GM21576 (cell line): ENCODE results near the gene LUM.
"Not testable (repeated sequence)": the region's sequence is repeated elsewhere in the genome, so short reads cannot be mapped to it uniquely, and the experiment has no call there.

ENCODE experiments used
- ATAC-seq: cut with Tn5 transposase; IDR thresholded peaks from one replicate; pipeline ENCODE4 v1.9.1; 2021; ENCODE audit warnings: mild to moderate bottlenecking, moderate library complexity; ENCODE audit not compliant: unreplicated experiment

The LUM gene

GRCh38 chr12:91109581-91110310 is 1.5 kb downstream of the LUM start:
- ATAC-seq: no peak

GRCh38 chr12:91109148-91109564 is 2.1 kb downstream of the LUM start:
- peak; percentile 66 for ATAC-seq

GRCh38 chr12:91108196-91108755 is 3.0 kb downstream of the LUM start:
- ATAC-seq: no peak

- no peak for ATAC-seq
Measured at GRCh38 chr12:91106283-91106682, 5.0 kb downstream of the LUM start.

GRCh38 chr12:91105807-91106206 is 5.5 kb downstream of the LUM start:
- ATAC-seq: no peak

GRCh38 chr12:91104812-91105466 is 6.4 kb downstream of the LUM start:
- peak; percentile 65 for ATAC-seq

- ATAC-seq: no peak
Measured at GRCh38 chr12:91103624-91104023, 7.7 kb downstream of the LUM start.

- ATAC-seq: no peak
Measured at GRCh38 chr12:91103101-91103500, 8.2 kb downstream of the LUM start.

- no peak for ATAC-seq
Measured at GRCh38 chr12:91100906-91101305, 10.4 kb downstream of the LUM start.

- ATAC-seq: no peak
Measured at GRCh38 chr12:91099836-91100235, 11.5 kb downstream of the LUM start.

GRCh38 chr12:91099341-91099740 is 12.0 kb downstream of the LUM start:
- ATAC-seq: no peak

- ATAC-seq: no peak
Measured at GRCh38 chr12:91098941-91099340, 12.4 kb downstream of the LUM start.

- no peak for ATAC-seq
Measured at GRCh38 chr12:91098461-91098860, 12.8 kb downstream of the LUM start.

- ATAC-seq: no peak
Measured at GRCh38 chr12:91094957-91095356, 16.3 kb downstream of the LUM start.

GRCh38 chr12:91094032-91094662 is 17.1 kb downstream of the LUM start:
- no peak for ATAC-seq

- ATAC-seq: no peak
Measured at GRCh38 chr12:91093341-91093740, 18.0 kb downstream of the LUM start.

GRCh38 chr12:91091916-91092715 is 19.2 kb downstream of the LUM start:
- no peak for ATAC-seq

- ATAC-seq: not testable (repeated sequence)
Measured at GRCh38 chr12:91089953-91090352, 21.3 kb downstream of the LUM start.

GRCh38 chr12:91080041-91080440 is 31.3 kb downstream of the LUM start:
- no peak for ATAC-seq

GRCh38 chr12:91078501-91078900 is 32.8 kb downstream of the LUM start:
- ATAC-seq: no peak
